HG03354 (cell line): ENCODE data around the gene VWCE.
"Not testable (repeated sequence)": the region's sequence is repeated elsewhere in the genome, so short reads cannot be mapped to it uniquely, and the experiment has no call there.

Experiments
- ATAC-seq: cut with Tn5 transposase; IDR thresholded peaks from one replicate; pipeline ENCODE4 v1.9.1; 2021; ENCODE audit warnings: mild to moderate bottlenecking; ENCODE audit not compliant: unreplicated experiment, poor library complexity, severe bottlenecking

Gene VWCE

DNA sequence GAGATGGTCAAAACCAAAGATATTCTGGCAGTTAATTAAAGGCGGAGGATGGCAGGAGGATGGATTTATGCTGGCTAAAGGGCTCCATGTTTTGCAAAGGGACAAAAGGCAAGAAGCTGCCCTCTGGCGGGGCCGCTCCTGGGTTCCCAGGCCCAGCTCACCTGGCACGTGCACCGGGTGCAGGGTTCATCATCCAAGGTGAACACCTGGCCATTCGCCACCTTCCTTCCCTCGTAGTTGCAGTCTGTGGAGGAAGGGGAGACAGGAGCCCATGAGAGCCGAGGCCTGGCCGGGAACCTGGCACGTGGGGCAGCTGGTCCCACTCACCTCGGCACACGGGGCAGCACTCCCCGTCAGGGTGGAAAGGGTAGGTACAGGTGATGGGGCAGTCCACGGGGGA lies 30.3 kb downstream of the VWCE start:
- no peak for ATAC-seq

DNA sequence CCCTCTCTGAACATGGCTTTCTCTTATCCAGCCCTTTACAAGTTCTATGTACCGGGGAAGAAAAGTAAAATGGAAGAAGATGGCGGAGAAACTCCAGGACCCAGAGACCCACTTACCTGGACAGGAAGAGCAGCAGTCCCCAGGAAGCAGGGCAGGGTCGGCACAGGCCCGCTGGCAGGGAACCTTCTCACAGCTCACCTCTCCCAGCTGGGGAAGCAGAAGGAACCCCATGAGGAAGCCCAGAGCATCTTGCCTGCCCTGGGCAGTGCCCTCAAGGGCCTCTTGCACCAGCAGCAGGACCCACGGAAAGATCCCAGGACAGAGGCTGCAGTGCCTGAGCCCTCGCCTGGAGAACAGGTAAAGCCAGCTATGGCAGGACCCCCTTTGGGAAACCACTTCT lies 30.7 kb downstream of the VWCE start:
- no peak for ATAC-seq

DNA sequence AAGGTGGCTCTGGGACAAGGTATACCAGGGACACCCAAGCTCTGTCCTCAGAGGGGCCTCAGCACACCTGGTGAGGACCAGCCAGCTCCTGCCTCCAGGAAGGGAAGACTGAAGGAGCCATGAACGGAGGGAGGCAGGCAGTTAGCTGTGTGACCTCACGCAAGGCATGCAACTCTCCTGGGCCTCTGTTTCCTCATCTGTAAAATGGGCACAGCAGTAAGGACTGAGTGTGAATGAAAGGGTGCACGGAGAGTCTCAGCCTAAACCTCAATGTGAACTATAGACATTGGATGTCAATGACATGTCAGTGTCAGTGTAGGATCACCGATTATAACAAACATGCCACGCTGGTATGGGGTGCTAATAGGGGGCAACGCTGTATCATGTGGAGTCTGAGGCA lies 35.8 kb downstream of the VWCE start:
- ATAC-seq: no peak

DNA sequence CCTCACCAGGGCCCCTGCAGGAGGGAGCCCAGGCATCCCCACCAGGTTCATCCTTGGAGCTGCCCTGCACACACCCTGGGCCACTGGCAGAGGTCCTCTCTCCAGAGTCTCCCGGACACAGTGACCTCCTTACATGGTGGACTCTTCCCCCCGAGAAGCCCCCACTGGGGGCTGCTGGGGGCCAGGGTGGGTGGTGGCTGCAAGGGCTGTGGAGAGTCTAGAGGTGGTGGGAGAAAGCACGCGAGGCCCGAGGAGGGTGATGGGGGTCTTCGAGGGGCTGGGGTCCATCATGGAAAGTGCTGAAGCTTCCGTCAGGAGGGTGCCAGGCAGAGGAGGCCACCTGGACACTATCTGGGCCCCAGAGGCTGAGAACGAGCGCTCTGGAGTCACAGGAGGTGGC lies 36.6 kb downstream of the VWCE start:
- ATAC-seq: no peak

DNA sequence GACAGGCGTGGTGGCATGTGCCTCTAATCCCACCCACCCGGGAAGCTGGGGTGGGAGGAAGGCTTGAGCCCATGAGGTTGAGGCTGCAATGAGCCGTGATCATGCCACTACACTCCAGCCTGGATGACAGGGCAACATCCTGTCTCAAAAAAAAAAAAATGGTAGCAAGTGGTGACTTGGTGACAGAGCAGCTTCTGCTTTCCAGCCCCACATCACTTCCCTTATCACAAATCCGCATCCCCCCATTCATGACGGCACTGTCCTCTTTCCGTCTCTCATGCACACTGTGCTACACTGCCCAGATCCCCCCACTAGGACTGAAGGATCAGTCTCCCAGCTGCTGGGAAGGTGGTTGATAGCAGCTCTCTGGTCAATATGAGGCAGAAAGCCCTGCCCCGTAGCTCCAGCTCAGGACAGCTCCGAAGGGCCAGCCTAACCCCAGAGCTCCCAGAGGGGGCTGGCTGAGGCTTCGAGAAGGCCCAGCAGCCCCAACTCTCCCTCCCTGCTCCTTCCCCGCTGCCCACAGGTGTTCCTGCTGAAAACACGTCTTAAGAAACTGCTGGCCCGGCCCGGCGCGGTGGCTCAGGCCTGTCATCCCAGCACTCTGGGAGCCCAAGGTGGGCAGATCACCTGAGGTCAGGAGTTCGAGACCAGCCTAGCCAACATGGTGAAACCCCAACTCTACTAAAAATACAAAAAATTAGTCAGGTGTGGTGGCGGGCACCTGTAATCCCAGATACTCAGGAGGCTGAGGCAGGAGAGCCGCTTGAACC lies 38.2 kb downstream of the VWCE start:
- ATAC-seq: no peak

DNA sequence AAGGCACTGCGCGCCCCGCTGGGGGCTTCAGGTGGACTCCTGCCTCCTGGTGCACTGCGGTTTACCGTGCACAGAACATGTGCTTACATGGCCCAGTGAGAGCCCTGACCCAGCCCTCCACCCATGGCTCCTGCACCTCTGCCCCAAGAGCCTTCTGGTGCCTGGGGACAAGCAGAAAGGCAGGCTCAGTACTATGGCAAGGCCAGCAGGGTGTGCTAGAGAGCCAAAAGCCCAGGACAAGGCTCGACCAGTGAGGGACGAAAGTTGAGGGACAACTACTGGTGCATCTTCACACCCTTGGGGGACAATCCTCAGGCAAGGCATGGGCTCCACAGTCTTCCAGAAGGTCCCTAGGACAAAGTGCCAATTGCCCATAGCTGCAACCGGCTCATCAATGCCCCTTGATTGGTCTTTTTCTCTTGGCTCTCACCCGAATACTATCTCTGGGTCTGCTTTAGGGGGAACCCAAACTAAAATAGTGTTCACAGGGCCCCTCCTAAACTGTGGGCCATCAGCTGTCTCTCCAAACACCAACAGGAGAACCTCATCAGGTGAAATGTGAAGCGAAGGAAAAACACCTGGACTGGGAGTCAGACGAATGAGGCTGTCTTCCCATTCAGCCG lies 40.6 kb downstream of the VWCE start:
- peak; percentile 75 for ATAC-seq

DNA sequence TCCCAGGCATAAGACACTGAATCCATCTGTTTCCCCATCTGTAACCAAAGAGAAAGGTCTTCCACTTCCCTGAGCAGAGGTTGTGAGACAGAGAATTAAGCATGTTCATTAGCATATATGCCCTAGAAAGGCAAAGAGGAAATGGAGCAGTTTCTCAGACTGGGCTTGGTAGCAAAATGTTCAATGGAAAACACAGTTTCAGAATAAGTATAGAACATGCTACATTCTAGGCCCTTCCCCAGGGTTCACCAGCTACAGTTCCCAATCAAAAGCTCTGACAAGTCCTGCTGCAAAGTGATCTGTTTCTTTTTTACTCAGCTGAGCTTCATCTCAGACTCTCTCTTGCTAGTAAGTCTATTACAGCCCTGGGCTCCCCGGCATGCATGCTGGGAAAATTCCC lies 42.8 kb downstream of the VWCE start:
- ATAC-seq: not testable (repeated sequence)

DNA sequence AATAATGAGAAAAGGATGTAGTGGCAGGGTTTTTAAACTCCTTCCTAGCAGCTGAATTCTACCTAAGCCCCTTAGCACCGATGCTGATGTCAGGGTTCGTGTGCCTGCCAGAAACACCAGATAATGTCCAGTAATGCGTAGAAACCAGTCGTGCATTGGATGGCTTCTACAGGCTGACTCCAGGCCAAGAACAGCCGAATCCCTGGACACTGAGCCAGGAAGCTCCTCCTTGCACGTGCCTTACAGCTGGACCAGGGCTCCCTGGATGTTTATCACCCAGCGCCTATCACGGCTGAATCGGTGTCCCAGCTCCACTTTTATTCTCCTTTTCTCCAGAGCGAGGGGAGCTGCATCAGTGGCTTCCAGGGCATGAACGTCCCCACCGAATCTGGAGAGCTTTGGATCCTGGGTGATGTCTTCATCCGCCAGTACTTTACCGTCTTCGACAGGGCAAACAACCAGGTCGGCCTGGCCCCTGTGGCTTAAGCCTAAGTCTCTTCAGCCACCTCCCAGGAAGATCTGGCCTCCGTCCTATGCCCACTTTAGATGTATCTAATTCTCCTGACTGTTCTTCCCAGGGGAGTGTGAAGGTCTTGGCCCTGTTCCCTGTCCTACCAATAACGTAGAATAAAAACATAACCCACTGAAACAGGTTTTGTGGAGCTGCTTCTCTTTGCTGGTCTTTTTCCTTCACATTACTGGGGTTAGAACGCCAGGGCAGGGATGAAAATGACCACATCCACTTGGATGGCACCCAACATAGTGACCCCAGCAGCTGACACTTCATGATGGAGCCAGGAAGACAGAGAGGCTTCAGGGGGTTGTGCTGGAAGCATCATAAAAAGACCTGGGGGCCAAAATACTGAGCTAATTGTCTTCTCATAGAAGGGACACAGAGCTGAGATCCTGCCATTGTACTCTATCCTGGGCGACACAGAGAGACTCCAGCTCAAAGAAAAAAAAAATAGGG lies 44.0 kb downstream of the VWCE start:
- not testable (repeated sequence) for ATAC-seq

DNA sequence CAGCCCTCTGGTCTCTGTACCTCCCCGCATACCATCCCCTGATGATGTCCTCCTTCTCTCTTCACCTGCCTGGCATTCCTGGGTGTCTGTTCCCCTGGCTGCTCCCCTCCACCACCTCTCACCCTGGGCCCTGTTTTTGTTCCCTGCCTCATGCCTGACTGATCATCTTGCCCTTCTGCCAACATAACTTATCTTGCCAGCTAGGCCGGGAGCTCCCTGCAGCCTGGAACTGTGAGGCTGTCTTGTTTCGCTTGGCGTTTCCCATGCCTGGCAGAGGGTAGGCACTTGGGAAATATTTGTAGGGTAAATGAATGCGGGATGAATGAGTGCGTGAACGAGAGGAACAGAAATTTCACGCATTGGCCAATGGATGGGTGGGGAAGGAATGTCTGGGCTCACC lies 45.9 kb downstream of the VWCE start:
- ATAC-seq: not testable (repeated sequence)

DNA sequence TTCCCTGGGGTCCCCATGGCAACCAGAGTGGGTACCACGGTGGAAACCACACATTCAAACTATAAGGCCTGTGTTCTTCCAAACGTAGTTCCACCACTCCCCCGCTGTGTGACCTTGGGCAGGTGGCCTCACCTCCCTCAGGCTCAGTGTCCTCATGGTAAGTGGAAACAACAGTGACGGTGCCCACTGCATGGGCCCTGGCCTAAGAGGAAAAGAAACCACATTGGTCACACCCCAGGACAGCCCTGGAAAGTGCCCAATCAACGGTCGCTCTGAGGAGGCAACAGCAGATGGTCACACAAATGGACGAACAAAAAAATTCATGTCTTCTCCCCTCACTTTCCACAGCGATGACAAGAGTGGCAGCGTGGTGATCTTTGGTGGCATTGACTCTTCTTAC lies 47.0 kb downstream of the VWCE start:
- not testable (repeated sequence) for ATAC-seq

DNA sequence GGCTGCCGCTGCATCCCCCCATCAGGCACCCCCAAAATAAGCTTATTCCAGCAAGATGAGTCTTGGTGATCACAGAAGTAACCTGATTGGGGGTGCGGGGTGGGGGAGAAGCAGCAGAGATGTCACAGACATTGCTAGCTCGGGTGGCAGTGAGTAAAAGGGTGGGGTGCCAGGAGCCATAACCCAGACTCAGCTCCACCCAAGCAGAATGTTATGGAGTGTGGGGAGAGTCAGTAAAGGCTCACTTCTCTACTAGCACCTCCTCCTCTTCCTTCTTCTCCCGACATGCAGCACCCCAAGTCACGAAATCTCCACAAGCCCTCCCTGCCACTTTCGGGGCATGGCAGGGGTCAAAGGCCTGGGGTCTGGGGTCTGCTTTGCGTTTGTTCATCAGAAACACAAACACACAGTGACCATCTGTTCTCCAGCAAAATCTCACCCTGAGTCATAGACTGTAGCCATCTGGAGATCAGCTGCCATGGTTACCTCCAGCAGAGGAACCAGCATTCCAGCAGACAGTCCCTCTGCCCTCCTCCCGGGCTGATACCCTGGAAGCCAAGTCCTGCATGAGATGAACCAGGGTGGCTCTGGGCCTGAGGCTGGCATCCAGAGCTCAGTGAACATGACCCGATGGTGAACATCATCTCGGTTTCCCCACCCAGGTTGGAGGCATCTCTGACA lies 49.7 kb downstream of the VWCE start:
- ATAC-seq: not testable (repeated sequence)

DNA sequence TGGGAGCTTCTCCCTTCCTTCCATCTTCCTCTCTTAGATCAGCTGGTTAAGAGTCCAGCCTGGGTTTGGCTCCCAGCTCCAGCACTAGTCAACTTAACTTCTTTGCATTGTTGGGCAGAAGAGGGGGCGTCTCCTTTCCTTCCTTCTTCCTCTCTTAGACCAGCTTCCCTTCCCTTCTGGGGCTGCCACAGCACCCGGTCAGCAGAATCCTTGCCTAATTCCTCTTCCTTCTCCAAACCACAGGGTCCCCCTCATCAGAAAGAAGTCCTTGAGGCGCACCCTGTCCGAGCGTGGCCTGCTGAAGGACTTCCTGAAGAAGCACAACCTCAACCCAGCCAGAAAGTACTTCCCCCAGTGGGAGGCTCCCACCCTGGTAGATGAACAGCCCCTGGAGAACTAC lies 53.6 kb downstream of the VWCE start:
- not testable (repeated sequence) for ATAC-seq

DNA sequence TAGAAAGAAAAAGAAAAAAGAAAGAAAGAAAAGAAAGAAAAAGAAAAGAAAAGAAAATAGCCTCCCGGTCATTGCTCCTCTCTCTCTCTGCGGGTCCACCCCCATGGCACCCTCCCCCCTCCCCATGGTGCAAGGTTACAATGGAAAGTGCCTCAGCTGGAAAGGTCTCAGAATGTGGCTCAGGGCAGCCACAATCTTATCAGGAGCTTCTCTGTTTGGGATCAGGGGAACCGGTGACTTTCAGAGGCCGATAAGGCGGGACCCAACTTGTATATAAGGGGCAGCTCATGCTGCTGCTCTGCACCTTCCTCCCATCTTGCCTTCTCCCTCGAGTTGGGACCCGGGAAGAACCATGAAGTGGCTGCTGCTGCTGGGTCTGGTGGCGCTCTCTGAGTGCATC lies 54.2 kb downstream of the VWCE start, which contains the start of gene PGA5:
Gene PGA5, plus strand, starts transcription at position 301 of the 400 bp plus-strand sequence. Its CDS starts 52 bp downstream, at position 353.
- not testable (repeated sequence) for ATAC-seq

DNA sequence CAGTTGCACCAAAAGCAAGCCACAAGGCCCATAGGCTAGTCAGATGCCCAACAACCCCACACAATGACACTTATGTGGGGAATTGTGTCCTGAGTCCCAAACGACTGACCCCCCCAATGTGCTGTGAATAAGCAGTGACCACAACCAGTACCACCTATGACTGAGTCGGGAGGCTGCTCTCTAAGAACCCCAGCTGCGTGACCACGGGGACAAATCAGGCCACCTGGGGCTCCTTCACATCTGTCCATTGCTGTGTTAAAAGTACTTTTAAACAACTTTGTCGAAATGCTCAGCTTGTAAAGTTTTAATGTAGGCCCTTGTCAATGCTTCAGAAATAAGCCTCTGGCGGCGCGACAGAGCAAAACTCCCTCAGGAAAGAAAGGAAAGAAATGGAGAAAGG lies 54.8 kb downstream of the VWCE start:
- ATAC-seq: not testable (repeated sequence)

DNA sequence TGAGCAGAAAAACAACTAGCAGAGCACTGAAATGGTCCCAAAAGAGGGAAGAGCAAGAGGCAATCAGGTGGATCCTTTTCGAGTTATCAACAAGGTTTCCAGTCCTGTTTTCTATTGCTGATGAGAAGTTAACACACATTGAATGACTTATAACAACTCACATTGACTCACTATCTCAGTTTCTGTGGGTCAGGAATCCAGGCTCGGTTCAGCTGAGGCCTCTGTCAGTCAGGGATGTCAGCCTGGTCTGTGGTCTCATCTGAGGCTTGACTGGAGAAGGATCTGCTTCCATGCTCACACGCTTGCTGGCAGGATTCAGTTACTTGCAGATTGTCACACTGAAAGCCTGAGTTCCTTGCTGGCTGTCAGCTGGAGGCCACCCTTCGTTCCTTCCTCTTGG lies 58.0 kb downstream of the VWCE start:
- ATAC-seq: not testable (repeated sequence)

DNA sequence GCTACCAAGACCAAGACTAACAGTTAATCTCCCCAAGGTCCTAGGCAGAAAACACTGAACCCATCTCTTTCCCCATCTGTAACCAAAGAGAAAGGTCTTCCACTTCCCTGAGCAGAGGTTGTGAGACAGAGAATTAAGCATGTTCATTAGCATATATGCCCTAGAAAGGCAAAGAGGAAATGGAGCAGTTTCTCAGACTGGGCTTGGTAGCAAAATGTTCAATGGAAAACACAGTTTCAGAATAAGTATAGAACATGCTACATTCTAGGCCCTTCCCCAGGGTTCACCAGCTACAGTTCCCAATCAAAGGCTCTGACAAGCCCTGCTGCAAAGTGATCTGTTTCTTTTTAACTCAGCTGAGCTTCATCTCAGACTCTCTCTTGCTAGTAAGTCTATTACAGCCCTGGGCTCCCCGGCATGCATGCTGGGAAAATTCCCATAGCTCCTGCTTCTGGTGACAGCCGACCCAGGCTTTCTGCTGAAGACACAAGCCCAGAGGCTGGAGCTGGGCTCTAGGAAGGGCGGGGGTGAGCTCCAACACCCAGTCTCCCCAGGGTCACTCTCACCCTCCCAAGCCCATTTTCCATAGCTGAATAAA lies 62.5 kb downstream of the VWCE start:
- not testable (repeated sequence) for ATAC-seq

DNA sequence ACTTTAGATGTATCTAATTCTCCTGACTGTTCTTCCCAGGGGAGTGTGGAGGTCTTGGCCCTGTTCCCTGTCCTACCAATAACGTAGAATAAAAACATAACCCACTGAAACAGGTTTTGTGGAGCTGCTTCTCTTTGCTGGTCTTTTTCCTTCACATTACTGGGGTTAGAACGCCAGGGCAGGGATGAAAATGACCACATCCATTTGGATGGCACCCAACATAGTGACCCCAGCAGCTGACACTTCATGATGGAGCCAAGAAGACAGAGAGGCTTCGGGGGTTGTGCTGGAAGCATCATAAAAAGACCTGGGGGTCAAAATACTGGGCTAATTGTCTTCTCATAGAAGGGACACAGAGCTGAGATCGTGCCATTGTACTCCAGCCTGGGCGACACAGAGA lies 63.5 kb downstream of the VWCE start:
- not testable (repeated sequence) for ATAC-seq

DNA sequence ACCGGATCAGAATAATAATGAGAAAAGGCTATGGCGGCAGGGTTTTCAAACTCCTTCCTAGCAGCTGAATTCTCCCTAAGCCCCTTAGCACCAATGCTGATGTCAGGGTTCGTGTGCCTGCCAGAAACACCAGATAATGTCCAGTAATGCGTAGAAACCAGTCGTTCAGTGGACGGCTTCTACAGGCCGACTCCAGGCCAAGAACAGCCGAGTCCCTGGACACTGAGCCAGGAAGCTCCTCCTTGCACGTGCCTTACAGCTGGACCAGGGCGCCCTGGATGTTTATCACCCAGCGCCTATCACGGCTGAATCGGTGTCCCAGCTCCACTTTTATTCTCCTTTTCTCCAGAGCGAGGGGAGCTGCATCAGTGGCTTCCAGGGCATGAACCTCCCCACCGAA lies 64.1 kb downstream of the VWCE start:
- not testable (repeated sequence) for ATAC-seq

DNA sequence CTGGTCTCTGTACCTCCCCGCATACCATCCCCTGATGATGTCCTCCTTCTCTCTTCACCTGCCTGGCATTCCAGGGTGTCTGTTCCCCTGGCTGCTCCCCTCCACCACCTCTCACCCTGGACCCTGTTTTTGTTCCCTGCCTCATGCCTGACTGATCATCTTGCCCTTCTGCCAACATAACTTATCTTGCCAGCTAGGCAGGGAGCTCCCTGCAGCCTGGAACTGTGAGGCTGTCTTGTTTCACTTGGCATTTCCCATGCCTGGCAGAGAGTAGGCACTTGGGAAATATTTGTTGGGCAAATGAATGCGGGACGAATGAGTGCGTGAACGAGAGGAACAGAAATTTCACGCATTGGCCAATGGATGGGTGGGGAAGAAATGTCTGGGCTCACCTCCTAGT lies 65.7 kb downstream of the VWCE start:
- ATAC-seq: not testable (repeated sequence)
